K562 (cell line): ENCODE data around the gene GOLPH3. TPM values are rescaled to one million over a fixed set of nuclear protein-coding genes. Genes with fewer than 3 reads are reported as not detected.

Source experiments
- CREB3L1 ChIP-seq: fragments of 450-650 bp; IDR thresholded peaks from 2 replicates; pipeline ENCODE4 v1.6.1; 2014; ENCODE audit warnings: low read depth, mild to moderate bottlenecking, moderate library complexity, borderline replicate concordance
- E2F6 ChIP-seq, 2 experiments: IDR thresholded peaks; 2 replicates each; pipeline ENCODE4 v1.6.1; 2011; ENCODE audit warnings: borderline replicate concordance in 1 of 2, control low read depth in 1 of 2, low read depth in 1 of 2, low read length in 1 of 2, mild to moderate bottlenecking in 1 of 2, mixed read lengths in 1 of 2, moderate library complexity in 1 of 2; ENCODE audit not compliant: insufficient read depth in 1 of 2, insufficient read length in 1 of 2, poor library complexity in 1 of 2, severe bottlenecking in 1 of 2; ENCODE audit errors: extremely low read depth in 1 of 2
- FOXJ2 ChIP-seq: fragments of 200-800 bp; sonication (Bioruptor generic); IDR thresholded peaks from 2 replicates; pipeline ENCODE4 v1.6.1; 2016; ENCODE audit warnings: missing genetic modification characterization, missing compliant biosample characterization
- HMBOX1 ChIP-seq: sonication (generic); IDR thresholded peaks from 2 replicates; pipeline ENCODE4 v1.6.1; 2016
- L3MBTL2 ChIP-seq: fragments of 450-650 bp; IDR thresholded peaks from 2 replicates; pipeline ENCODE4 v1.6.1; 2016; ENCODE audit warnings: mild to moderate bottlenecking, moderate library complexity
- MITF ChIP-seq: IDR thresholded peaks from 2 replicates; pipeline ENCODE4 v1.6.1; 2014; ENCODE audit warnings: antibody characterized with exemption
- MTA2 ChIP-seq: fragments of 450-650 bp; IDR thresholded peaks from 2 replicates; pipeline ENCODE4 v1.6.1; 2016; ENCODE audit warnings: low read depth
- NFYB ChIP-seq: IDR thresholded peaks from 2 replicates; pipeline ENCODE4 v1.6.1; 2011; ENCODE audit warnings: mild to moderate bottlenecking, moderate library complexity; ENCODE audit not compliant: insufficient read length; ENCODE audit errors: extremely low read depth
- POLR2G ChIP-seq: fragments of 200-400 bp; formaldehyde crosslinking; IDR thresholded peaks from 2 replicates; pipeline ENCODE4 v1.6.1; 2017; ENCODE audit warnings: low read depth, mild to moderate bottlenecking, antibody characterized with exemption, low read length, moderate library complexity
- RB1 ChIP-seq: fragments of 450-650 bp; IDR thresholded peaks from 2 replicates; pipeline ENCODE4 v1.6.1; 2017; ENCODE audit warnings: low read depth, mild to moderate bottlenecking
- RFX5 ChIP-seq: IDR thresholded peaks from 2 replicates; pipeline ENCODE4 v1.6.1; 2011; ENCODE audit warnings: low read depth, mild to moderate bottlenecking, improper control_type of control experiment, low read length
- TAF15 ChIP-seq: fragments of 200-400 bp; formaldehyde crosslinking; IDR thresholded peaks from 2 replicates; pipeline ENCODE4 v1.6.1; 2017; ENCODE audit warnings: mild to moderate bottlenecking, low read depth, low read length, moderate library complexity
- TRIM28 ChIP-seq: fragments of 450-650 bp; IDR thresholded peaks from 2 replicates; pipeline ENCODE4 v1.6.1; 2017
- WHSC1 ChIP-seq: IDR thresholded peaks from one replicate; pipeline ENCODE4 v1.6.1; 2012; ENCODE audit warnings: low read length, control low read depth, inconsistent platforms
- ZNF174 ChIP-seq: fragments of 250-450 bp; sonication (Bioruptor Pico); IDR thresholded peaks from 2 replicates; pipeline ENCODE4 v1.4.0; 2020; ENCODE audit warnings: mild to moderate bottlenecking
- ZNF239 ChIP-seq: fragments of 250-450 bp; sonication (Bioruptor Pico); IDR thresholded peaks from 2 replicates; pipeline ENCODE4 v1.4.0; 2020; ENCODE audit warnings: mild to moderate bottlenecking
- ZNF277 ChIP-seq: fragments of 250-450 bp; sonication (Bioruptor Pico); IDR thresholded peaks from 2 replicates; pipeline ENCODE4 v1.8.0; 2022; ENCODE audit warnings: inconsistent platforms, mild to moderate bottlenecking, moderate library complexity, borderline replicate concordance
- polyA plus RNA-seq, 8 experiments: library from polyadenylated mRNA; depleted of rRNA in 4 of 8; stranded (reverse) in 5 of 8; unstranded in 3 of 8; fragments of >200 nt; fragmentation: Nextera tagmentation in 2 of 8; fragmentation: Illumina TruSeq in 1 of 8; extraction: Ambion mirVana in 2 of 8; extraction: Trizol in 1 of 8; gene quantifications; 2 replicates each; pipeline versions ENCODE4 v1.2.1 to v1.2.3, GENCODE V29; 2011 to 2014; ENCODE audit warnings: inconsistent platforms in 1 of 8, missing spikeins in 1 of 8
- total RNA-seq, 7 experiments: library from RNA; depleted of rRNA in 6 of 7; stranded (reverse); fragments of >200 nt in 6 of 7; fragmentation: Illumina TruSeq in 2 of 7; extraction: Trizol in 2 of 7; gene quantifications; 2 replicates each; pipeline versions ENCODE4 v1.2.1 to v1.2.3, GENCODE V29; 2011 to 2021; ENCODE audit warnings: low replicate concordance in 1 of 7

Gene GOLPH3
- total and polyA plus RNA-seq, 9 of the 15 experiments (the other 6 are each of a cell fraction or from before 2014, with no cell fraction given), result 18.8 to 94.6 (median 55.1) TPM

GRCh38 chr5:32090755-32091128, 83.4 kb downstream of the GOLPH3 start (continued):
- no peak for TF ChIP-seq ZNF277 (CRISPR knock-in tag)
- TF ChIP-seq MTA2, result no peak
- TF ChIP-seq RB1, result no peak
- no peak for TF ChIP-seq ZNF174 (CRISPR knock-in tag)
- TF ChIP-seq RFX5, result no peak
- no peak for TF ChIP-seq ZNF239 (CRISPR knock-in tag)
- TF ChIP-seq MITF, result no peak
- no peak for TF ChIP-seq WHSC1
- no peak for TF ChIP-seq TAF15
- TF ChIP-seq CREB3L1, result no peak
- TF ChIP-seq HMBOX1, result no peak
- peak; percentile 23; the same call in 1 of the 2 replicates for TF ChIP-seq L3MBTL2
- peak in 1 of 2 experiments; percentile 34 for TF ChIP-seq E2F6 (IDR thresholded peaks at IDR 0.05; ENCODE audit: borderline replicate concordance in 1 of 2, extremely low read depth in 1 of 2, insufficient read depth in 1 of 2, insufficient read length in 1 of 2, low read depth in 1 of 2, low read length in 1 of 2, poor library complexity in 1 of 2, severe bottlenecking in 1 of 2)
- TF ChIP-seq NFYB, result no peak
- no peak for TF ChIP-seq FOXJ2 (tag)
- TF ChIP-seq TRIM28, result no peak
- peak; percentile 39; the same call in 1 of the 2 replicates for TF ChIP-seq POLR2G
